Measurements from ENCODE around the gene RPE65.

DNA sequence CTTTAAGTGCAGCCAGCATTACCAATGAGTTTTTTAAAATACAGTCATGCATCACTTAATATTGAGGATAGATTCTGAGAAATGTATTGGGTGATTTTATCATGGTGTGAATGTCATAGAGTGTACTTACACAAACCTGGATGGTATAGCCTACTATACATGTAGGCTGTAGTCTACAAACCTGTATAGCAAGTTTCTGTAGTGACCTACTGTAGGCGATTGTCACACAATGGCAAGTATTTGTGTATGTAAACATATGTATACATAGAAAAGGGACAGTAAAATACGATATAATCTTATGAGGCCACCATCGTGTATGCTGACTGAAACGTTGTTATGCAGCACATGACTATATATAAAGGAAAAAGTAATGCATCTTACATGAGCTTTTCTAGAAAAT, 48.2 kb downstream of the RPE65 start:
- TF ChIP-seq, protein P1, sequence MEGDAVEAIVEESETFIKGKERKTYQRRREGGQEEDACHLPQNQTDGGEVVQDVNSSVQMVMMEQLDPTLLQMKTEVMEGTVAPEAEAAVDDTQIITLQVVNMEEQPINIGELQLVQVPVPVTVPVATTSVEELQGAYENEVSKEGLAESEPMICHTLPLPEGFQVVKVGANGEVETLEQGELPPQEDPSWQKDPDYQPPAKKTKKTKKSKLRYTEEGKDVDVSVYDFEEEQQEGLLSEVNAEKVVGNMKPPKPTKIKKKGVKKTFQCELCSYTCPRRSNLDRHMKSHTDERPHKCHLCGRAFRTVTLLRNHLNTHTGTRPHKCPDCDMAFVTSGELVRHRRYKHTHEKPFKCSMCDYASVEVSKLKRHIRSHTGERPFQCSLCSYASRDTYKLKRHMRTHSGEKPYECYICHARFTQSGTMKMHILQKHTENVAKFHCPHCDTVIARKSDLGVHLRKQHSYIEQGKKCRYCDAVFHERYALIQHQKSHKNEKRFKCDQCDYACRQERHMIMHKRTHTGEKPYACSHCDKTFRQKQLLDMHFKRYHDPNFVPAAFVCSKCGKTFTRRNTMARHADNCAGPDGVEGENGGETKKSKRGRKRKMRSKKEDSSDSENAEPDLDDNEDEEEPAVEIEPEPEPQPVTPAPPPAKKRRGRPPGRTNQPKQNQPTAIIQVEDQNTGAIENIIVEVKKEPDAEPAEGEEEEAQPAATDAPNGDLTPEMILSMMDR (IDR thresholded peaks at IDR 0.05), result no peak
- no peak for TF ChIP-seq EZH2 (IDR thresholded peaks at IDR 0.05; ENCODE audit: borderline replicate concordance, insufficient read depth, low read depth, low read length, poor library complexity, severe bottlenecking)
